Activated gamma-delta T cell treated with Interleukin-2 at 50 U/mL for 16 hours (primary cell): ENCODE data around the gene BEST2.
A peak's percentile ranks its signal among the peaks of the same experiment; 100 is the strongest.

Experiments used
- DNase-seq: peaks from one replicate; pipeline ENCODE4 v3.0.0-alpha.2; 2020

Gene BEST2

GRCh38 chr19:12731337-12731736 is 20.3 kb upstream of the BEST2 start:
- no peak for DNase-seq

GRCh38 chr19:12733369-12734214 is 18.0 kb upstream of the BEST2 start:
- DNase-seq: peak; percentile 21

GRCh38 chr19:12736995-12737834 is 14.4 kb upstream of the BEST2 start, which contains the start of gene GET3:
GET3 (plus strand) TSS chr19:12737497; CDS start chr19:12737506, 9 bp downstream.
- peak; percentile 78 for DNase-seq

- DNase-seq: no peak
Measured at GRCh38 chr19:12737835-12738351, 13.7 kb upstream of the BEST2 start.

- DNase-seq: no peak
Measured at GRCh38 chr19:12745166-12745897, 6.3 kb upstream of the BEST2 start.

GRCh38 chr19:12748489-12748888 is 3.1 kb upstream of the BEST2 start:
- no peak for DNase-seq

- no peak for DNase-seq
Measured at GRCh38 chr19:12749938-12750521, 1.6 kb upstream of the BEST2 start.

- no peak for DNase-seq
Measured at GRCh38 chr19:12750851-12751250, 740 bp upstream of the BEST2 start.

- DNase-seq: no peak
Measured at GRCh38 chr19:12752056-12752781, 628 bp downstream of the BEST2 start.

- DNase-seq: no peak
Measured at GRCh38 chr19:12754465-12755196, 3.0 kb downstream of the BEST2 start.

GRCh38 chr19:12756150-12756883 is 4.7 kb downstream of the BEST2 start:
- DNase-seq: no peak

GRCh38 chr19:12757544-12758274 is 6.1 kb downstream of the BEST2 start:
- peak; percentile 40 for DNase-seq

GRCh38 chr19:12759686-12760085 is 8.1 kb downstream of the BEST2 start:
- no peak for DNase-seq

GRCh38 chr19:12763100-12763499 is 11.5 kb downstream of the BEST2 start:
- no peak for DNase-seq

GRCh38 chr19:12764698-12765097 is 13.1 kb downstream of the BEST2 start:
- DNase-seq: no peak

- peak; percentile 80 for DNase-seq
Measured at GRCh38 chr19:12766051-12766521, 14.5 kb downstream of the BEST2 start.

GRCh38 chr19:12767150-12767549 is 15.6 kb downstream of the BEST2 start:
- DNase-seq: no peak

- DNase-seq: no peak
Measured at GRCh38 chr19:12767666-12768065, 16.1 kb downstream of the BEST2 start.

- DNase-seq: peak; percentile 30
Measured at GRCh38 chr19:12769689-12770088, 18.1 kb downstream of the BEST2 start.
